Measurements from ENCODE around the gene SLC24A4. TPM values are rescaled to one million over a fixed set of nuclear protein-coding genes. Genes with fewer than 3 reads are reported as not detected.

Gene SLC24A4
- total RNA-seq, 2 experiments from 2014 or later: not detected

DNA sequence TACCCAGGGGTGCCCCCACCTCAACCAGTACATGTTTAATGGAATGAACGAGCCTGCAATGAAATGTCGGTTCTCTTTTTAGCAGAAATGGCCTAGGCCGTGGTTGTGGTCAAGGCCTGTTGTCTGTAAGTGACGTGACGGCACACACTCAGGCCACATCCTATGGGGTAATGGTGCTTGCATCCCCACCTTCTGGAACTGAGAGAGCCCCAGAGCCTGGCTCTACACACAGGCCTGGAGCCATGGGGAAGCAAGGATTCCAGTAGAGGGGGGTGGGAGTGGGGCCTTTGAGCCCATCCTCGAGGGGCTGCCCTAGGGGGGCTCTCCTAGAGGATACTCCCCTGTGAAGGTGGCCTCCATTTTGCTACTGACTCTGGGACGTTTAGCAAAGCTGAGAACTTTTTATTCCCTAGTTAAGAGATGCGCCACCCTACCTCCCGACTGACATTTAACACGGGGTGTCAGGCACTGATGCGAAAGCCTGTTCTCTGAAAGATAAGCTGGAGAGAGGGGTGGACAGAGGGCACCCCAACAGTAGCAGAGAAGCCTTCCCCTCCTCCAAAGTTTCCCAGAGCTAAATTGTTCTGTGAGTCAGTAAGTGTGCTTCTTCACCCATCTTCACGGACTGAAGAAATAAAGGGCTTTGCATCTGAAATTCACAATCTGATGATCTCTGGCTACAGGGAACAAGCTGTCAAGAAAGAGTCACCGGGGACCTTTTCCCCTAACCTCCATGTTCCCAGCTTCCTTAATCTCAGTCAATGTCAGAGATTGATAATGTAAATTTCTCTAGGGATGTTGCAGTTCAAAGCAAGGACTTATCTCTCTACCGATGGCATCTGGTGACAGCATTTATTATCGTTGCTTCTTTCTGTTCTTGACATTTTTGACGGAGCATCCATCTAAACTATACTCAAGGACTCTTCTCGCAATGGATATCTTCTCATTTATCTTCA is 197.4 kb downstream of the SLC24A4 start:
- H3K27ac Mint-ChIP-seq: peak overlapping the region; percentile 38
- H3K27me3 Mint-ChIP-seq: peaks cover 9% of the 10 kb centered on the region
- ChIA-PET POLR2A (no interaction called here), CTCF (interaction anchor here (1.2 kb wide), 1 partner anchor 13 kb away, joined by 3 read pairs; no protein-coding TSS in a partner anchor)
- no peaks in the 10 kb centered on the region for H3K9me3 Mint-ChIP-seq
- peaks cover 41% of the 10 kb centered on the region for H3K4me1 Mint-ChIP-seq
- peaks cover 3% of the 10 kb centered on the region for H3K36me3 Mint-ChIP-seq (ENCODE audit: low read depth)
- no peak overlapping the region for H3K4me3 Mint-ChIP-seq
- DNase-seq: no peak

DNA sequence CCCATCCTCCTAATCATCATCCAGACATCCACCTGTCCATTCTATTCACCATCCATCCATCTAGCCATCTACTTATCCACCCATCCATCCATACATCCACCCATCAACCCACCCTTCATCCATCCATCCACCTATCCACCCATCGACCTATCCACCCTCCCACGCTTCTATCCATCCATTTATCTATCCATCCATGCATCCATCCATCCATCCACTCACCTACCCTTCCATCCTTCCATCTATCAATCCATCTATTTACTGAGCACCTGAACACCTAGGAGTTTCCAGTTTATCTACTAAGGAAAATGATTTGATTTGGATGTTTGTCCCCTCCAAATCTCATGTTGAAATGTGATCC is 198.1 kb downstream of the SLC24A4 start:
- H3K4me3 Mint-ChIP-seq: no peak overlapping the region
- no peak for DNase-seq
- H3K4me1 Mint-ChIP-seq: peaks cover 37% of the 10 kb centered on the region
- POLR2A ChIA-PET: no interaction called here
- H3K9me3 Mint-ChIP-seq: no peaks in the 10 kb centered on the region
- H3K27ac Mint-ChIP-seq: no peak overlapping the region
- peaks cover 4% of the 10 kb centered on the region for H3K27me3 Mint-ChIP-seq
- H3K36me3 Mint-ChIP-seq (ENCODE audit: low read depth): peaks cover 3% of the 10 kb centered on the region
- CTCF ChIA-PET: no interaction called here

- Mint-ChIP-seq H3K9me3 (no peaks in the 10 kb centered on the region), H3K36me3 (ENCODE audit: low read depth) (peaks cover 3% of the 10 kb centered on the region), H3K27ac (no peak overlapping the region), H3K27me3 (no peaks in the 10 kb centered on the region), H3K4me3 (no peak overlapping the region), H3K4me1 (peaks cover 19% of the 10 kb centered on the region)
- POLR2A ChIA-PET: no interaction called here
- DNase-seq: no peak
- CTCF ChIA-PET: interaction anchor here (0.9 kb wide), 1 partner anchor 9 kb away, joined by 3 read pairs; no protein-coding TSS in a partner anchor
Measured at GRCh38 chr14:92523752-92524151, 200.8 kb downstream of the SLC24A4 start.

GRCh38 chr14:92524602-92525185 is 201.7 kb downstream of the SLC24A4 start:
- H3K9me3 Mint-ChIP-seq: no peaks in the 10 kb centered on the region
- no peak overlapping the region for H3K4me3 Mint-ChIP-seq
- H3K27me3 Mint-ChIP-seq: no peaks in the 10 kb centered on the region
- POLR2A ChIA-PET: no interaction called here
- peaks cover 16% of the 10 kb centered on the region for H3K4me1 Mint-ChIP-seq
- peaks cover 3% of the 10 kb centered on the region for H3K36me3 Mint-ChIP-seq (ENCODE audit: low read depth)
- no peak for DNase-seq
- H3K27ac Mint-ChIP-seq: peak overlapping the region; percentile 52
- CTCF ChIA-PET: interaction anchor here (0.9 to 1.1 kb wide), 2 partner anchors 9 to 42 kb away, joined by 3 to 4 read pairs; no protein-coding TSS in a partner anchor

GRCh38 chr14:92525322-92526095 is 202.5 kb downstream of the SLC24A4 start:
- H3K36me3 Mint-ChIP-seq (ENCODE audit: low read depth): peaks cover 3% of the 10 kb centered on the region
- ChIA-PET POLR2A (no interaction called here), CTCF (interaction anchor here (1.1 to 1.6 kb wide), 2 partner anchors 41 to 73 kb away, joined by 4 read pairs; no protein-coding TSS in a partner anchor)
- no peak overlapping the region for H3K27ac Mint-ChIP-seq
- peaks cover 20% of the 10 kb centered on the region for H3K4me1 Mint-ChIP-seq
- no peaks in the 10 kb centered on the region for H3K27me3 Mint-ChIP-seq
- no peak for DNase-seq
- H3K4me3 Mint-ChIP-seq: no peak overlapping the region
- no peaks in the 10 kb centered on the region for H3K9me3 Mint-ChIP-seq

GRCh38 chr14:92527721-92528120 is 204.8 kb downstream of the SLC24A4 start:
- H3K27ac Mint-ChIP-seq: no peak overlapping the region
- POLR2A ChIA-PET: no interaction called here
- H3K4me3 Mint-ChIP-seq: no peak overlapping the region
- no peaks in the 10 kb centered on the region for H3K36me3 Mint-ChIP-seq (ENCODE audit: low read depth)
- peaks cover 40% of the 10 kb centered on the region for H3K4me1 Mint-ChIP-seq
- CTCF ChIA-PET: no interaction called here
- no peaks in the 10 kb centered on the region for H3K9me3 Mint-ChIP-seq
- H3K27me3 Mint-ChIP-seq: no peaks in the 10 kb centered on the region
- DNase-seq: no peak

GRCh38 chr14:92528486-92529100 is 205.6 kb downstream of the SLC24A4 start:
- CTCF ChIA-PET: interaction anchor here (1.2 to 1.3 kb wide), 2 partner anchors 10 to 11 kb away, joined by 3 read pairs; no protein-coding TSS in a partner anchor
- Mint-ChIP-seq H3K4me3 (no peak overlapping the region), H3K36me3 (ENCODE audit: low read depth) (no peaks in the 10 kb centered on the region), H3K4me1 (peaks cover 42% of the 10 kb centered on the region), H3K9me3 (no peaks in the 10 kb centered on the region), H3K27ac (no peak overlapping the region), H3K27me3 (no peaks in the 10 kb centered on the region)
- DNase-seq: no peak
- POLR2A ChIA-PET: no interaction called here

DNA sequence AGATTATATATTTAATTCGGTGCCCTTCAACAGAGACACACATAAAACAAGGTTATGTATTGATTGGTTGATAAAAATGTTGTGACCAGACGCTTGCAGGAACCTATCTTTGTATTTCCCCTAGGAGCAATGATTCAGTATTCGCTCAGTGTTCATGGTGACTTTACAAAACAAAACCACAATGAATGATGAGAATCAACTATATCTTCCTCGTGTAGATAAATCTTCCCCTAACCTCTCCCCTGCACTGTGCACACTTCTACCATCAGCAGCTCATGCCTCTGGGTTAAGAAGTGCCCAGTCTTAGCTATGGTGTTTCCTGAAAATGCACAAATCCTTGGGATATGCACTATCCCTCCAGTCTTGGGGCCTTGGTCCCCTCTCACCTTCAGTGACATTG is 206.9 kb downstream of the SLC24A4 start:
- ChIA-PET POLR2A (no interaction called here), CTCF (interaction anchor here (1.3 kb wide), 1 partner anchor 9 kb away, joined by 3 read pairs; no protein-coding TSS in a partner anchor)
- no peaks in the 10 kb centered on the region for H3K36me3 Mint-ChIP-seq (ENCODE audit: low read depth)
- DNase-seq: no peak
- peak overlapping the region; percentile 57 for H3K27ac Mint-ChIP-seq
- H3K4me3 Mint-ChIP-seq: no peak overlapping the region
- H3K4me1 Mint-ChIP-seq: peaks cover 45% of the 10 kb centered on the region
- no peaks in the 10 kb centered on the region for H3K27me3 Mint-ChIP-seq
- no peaks in the 10 kb centered on the region for H3K9me3 Mint-ChIP-seq

DNA sequence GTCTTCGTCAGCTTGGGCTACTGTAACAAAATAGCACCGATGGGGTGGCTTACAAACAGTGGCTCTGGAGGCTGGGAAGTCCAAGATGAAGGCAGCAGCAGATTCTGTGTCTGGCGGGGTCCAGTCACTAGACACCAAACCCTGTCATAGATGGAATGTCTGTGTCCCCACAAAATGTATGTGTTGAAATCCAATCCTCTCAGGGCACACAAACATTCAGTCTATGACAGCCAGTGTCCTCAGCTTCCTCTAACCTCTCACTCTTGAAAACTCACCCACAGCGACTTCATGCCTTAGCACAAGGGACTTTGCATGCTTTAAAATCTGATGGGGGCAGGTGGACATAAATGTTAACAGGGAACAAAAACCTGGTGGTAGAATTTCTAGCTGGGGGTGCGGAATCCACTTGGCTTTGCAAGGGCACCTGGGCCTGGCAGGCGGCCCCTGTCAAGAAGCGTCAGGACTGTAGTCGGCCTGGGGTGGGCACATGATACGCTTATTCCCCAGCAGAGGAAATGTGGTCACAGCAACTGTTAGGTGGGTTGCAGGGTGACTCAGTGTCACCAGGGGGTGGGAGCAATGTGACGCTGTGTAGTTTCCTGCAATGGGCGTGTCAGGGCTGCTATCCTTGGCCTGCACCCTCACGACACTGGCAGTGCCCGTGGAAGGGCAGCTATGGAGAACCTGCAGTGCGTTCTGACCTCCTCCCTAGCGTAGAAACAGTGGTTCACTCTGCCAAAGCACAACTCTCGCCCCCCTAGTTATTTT is 208.3 kb downstream of the SLC24A4 start:
- ChIA-PET POLR2A (interaction anchor here (0.6 kb wide), 1 partner anchor 138 kb away, joined by 3 read pairs; no protein-coding TSS in a partner anchor), CTCF (interaction anchor here (0.9 kb wide), 1 partner anchor 33 kb away, joined by 3 read pairs; no protein-coding TSS in a partner anchor)
- H3K4me3 Mint-ChIP-seq: no peak overlapping the region

GRCh38 chr14:92532490-92533163 is 209.7 kb downstream of the SLC24A4 start:
- Mint-ChIP-seq H3K27me3 (peaks cover 1% of the 10 kb centered on the region), H3K27ac (no peak overlapping the region), H3K4me1 (peaks cover 58% of the 10 kb centered on the region), H3K36me3 (ENCODE audit: low read depth) (peaks cover 5% of the 10 kb centered on the region), H3K4me3 (no peak overlapping the region), H3K9me3 (peaks cover 2% of the 10 kb centered on the region)
- POLR2A ChIA-PET: no interaction called here
- CTCF ChIA-PET: interaction anchor here (0.7 kb wide), 1 partner anchor 13 kb away, joined by 3 read pairs; no protein-coding TSS in a partner anchor
- no peak for DNase-seq

More for the DNA sequence above, 208.3 kb downstream of the SLC24A4 start:
- Mint-ChIP-seq H3K9me3 (peaks cover 2% of the 10 kb centered on the region), H3K27ac (peak overlapping the region; percentile 47), H3K27me3 (no peaks in the 10 kb centered on the region), H3K4me1 (peaks cover 56% of the 10 kb centered on the region), H3K36me3 (ENCODE audit: low read depth) (peaks cover 5% of the 10 kb centered on the region)
- no peak for DNase-seq

- Mint-ChIP-seq H3K9me3 (peaks cover 2% of the 10 kb centered on the region), H3K4me3 (peak overlapping the region; percentile 28), H3K4me1 (peaks cover 59% of the 10 kb centered on the region), H3K27ac (peak overlapping the region; percentile 79), H3K27me3 (peaks cover 1% of the 10 kb centered on the region), H3K36me3 (ENCODE audit: low read depth) (peaks cover 5% of the 10 kb centered on the region)
- POLR2A ChIA-PET: no interaction called here
- peak; percentile 31 for DNase-seq
- CTCF ChIA-PET: interaction anchor here (0.6 to 1.1 kb wide), 3 partner anchors 9 to 416 kb away, joined by 3 to 4 read pairs (median 3); no protein-coding TSS in a partner anchor
Measured at GRCh38 chr14:92534932-92535643, 212.1 kb downstream of the SLC24A4 start.

Measured in activated CD4-positive, alpha-beta T cell treated with anti-CD3 and anti-CD28 coated beads, Interleukin-2, amount 10 ng/mL, durations not matched to agents 7 days and 5 days (primary cell).